Fibroblast of lung (primary cell): ENCODE results near the gene GAGE12J. TPM values are rescaled to one million over a fixed set of nuclear protein-coding genes. Genes with fewer than 3 reads are reported as not detected.
"Not testable (repeated sequence)": the region's sequence is repeated elsewhere in the genome, so short reads cannot be mapped to it uniquely, and the experiment has no call there.

Experiments
- DNase-seq, 2 donors: peaks; one replicate each; pipeline versions ENCODE4 v3.0.0 to v3.0.0-alpha.2; 2010; ENCODE audit warnings: low read depth in 2 of 2
- H2AFZ ChIP-seq: 2 replicates; pipeline ENCODE4 v1.5.1; 2012; ENCODE audit warnings: low read length, control low read depth, inconsistent platforms
- H3K27ac ChIP-seq: 2 replicates; pipeline ENCODE4 v1.5.1; 2011; ENCODE audit warnings: low read length, control low read depth; ENCODE audit not compliant: insufficient read depth
- H3K27me3 ChIP-seq: 2 replicates; pipeline ENCODE4 v1.5.1; 2011; ENCODE audit warnings: mild to moderate bottlenecking, low read length; ENCODE audit not compliant: control insufficient read depth, insufficient read depth
- H3K36me3 ChIP-seq: 2 replicates; pipeline ENCODE4 v1.5.1; 2011; ENCODE audit warnings: low read length; ENCODE audit not compliant: control insufficient read depth, insufficient read depth
- H3K4me1 ChIP-seq: 2 replicates; pipeline ENCODE4 v1.5.1; 2011; ENCODE audit warnings: low read length; ENCODE audit not compliant: control insufficient read depth, insufficient read depth; ENCODE audit errors: extremely low read depth
- H3K4me2 ChIP-seq: 2 replicates; pipeline ENCODE4 v1.5.1; 2011; ENCODE audit warnings: low read length, control low read depth; ENCODE audit not compliant: insufficient read depth; ENCODE audit errors: extremely low read depth
- H3K4me3 ChIP-seq, 4 experiments: fragments of 200-600 bp in 1 of 4; sonication (generic) in 1 of 4; replicated peaks in 1 of 4; 2 replicates each; pipeline ENCODE4 v1.5.1; 2011 to 2016; ENCODE audit warnings: low read length in 4 of 4, low read depth in 3 of 4, mild to moderate bottlenecking in 3 of 4, control low read depth in 2 of 4, inconsistent platforms in 1 of 4, mixed read lengths in 1 of 4; ENCODE audit not compliant: insufficient read depth in 1 of 4; ENCODE audit errors: control extremely low read depth in 1 of 4
- H3K79me2 ChIP-seq: 2 replicates; pipeline ENCODE4 v1.5.1; 2012; ENCODE audit warnings: mild to moderate bottlenecking, low read length, inconsistent platforms; ENCODE audit not compliant: control insufficient read depth, insufficient read depth
- H3K9ac ChIP-seq: 2 replicates; pipeline ENCODE4 v1.5.1; 2011; ENCODE audit warnings: mild to moderate bottlenecking, low read length, control low read depth; ENCODE audit not compliant: insufficient read depth
- H3K9me3 ChIP-seq: 2 replicates; pipeline ENCODE4 v1.5.1; 2012; ENCODE audit warnings: low read depth, low read length; ENCODE audit not compliant: control insufficient read depth, insufficient read depth
- H4K20me1 ChIP-seq: 2 replicates; pipeline ENCODE4 v1.5.1; 2011; ENCODE audit warnings: low read length; ENCODE audit not compliant: control insufficient read depth, insufficient read depth; ENCODE audit errors: extremely low read depth
- CTCF ChIP-seq, 2 donors: IDR thresholded peaks in 1 of 2; conservative IDR thresholded peaks in 1 of 2; 1 replicate in 1 of 2; 2 replicates in 1 of 2; pipeline ENCODE4 v1.5.1; 2011 to 2012; ENCODE audit warnings: low read length in 2 of 2, control low read depth in 1 of 2, inconsistent platforms in 1 of 2, low read depth in 1 of 2, mild to moderate bottlenecking in 1 of 2
- EZH2 ChIP-seq: IDR thresholded peaks from 2 replicates; pipeline ENCODE4 v1.5.1; 2012; ENCODE audit warnings: low read length, control low read depth, mild to moderate bottlenecking; ENCODE audit errors: missing control alignments
- polyA minus RNA-seq: library from RNA; depleted of rRNA, polyadenylated mRNA; stranded (reverse); fragments of >200 nt; gene quantifications from 2 replicates; pipeline ENCODE4 v1.2.3, GENCODE V29; 2011; ENCODE audit warnings: low replicate concordance
- polyA plus RNA-seq, 2 donors: library from polyadenylated mRNA; depleted of rRNA in 1 of 2; stranded (reverse) in 1 of 2; unstranded in 1 of 2; fragments of >200 nt; gene quantifications; 2 replicates each; pipeline ENCODE4 v1.2.1, GENCODE V29; 2011 to 2012; ENCODE audit warnings: missing spikeins in 1 of 2
- total RNA-seq: library from RNA; depleted of rRNA; stranded (reverse); fragments of >200 nt; gene quantifications from 2 replicates; pipeline ENCODE4 v1.2.1, GENCODE V29; 2014

Gene GAGE12J
- total RNA-seq = not detected in 2 replicates
- not detected in 2 replicates for polyA plus RNA-seq
- polyA plus RNA-seq (2012) = not detected in 2 replicates
- polyA minus RNA-seq = not detected in 2 replicates

GRCh38 chrX:49321737-49322136 lies at the start of gene GAGE12J:
GAGE12J (plus strand) TSS chrX:49322037; CDS start chrX:49323194, 1,157 bp downstream.
- not testable (repeated sequence) for H3K4me2 ChIP-seq, H3K27ac ChIP-seq, H3K36me3 ChIP-seq, H3K4me3 ChIP-seq, H3K4me1 ChIP-seq, H3K9me3 ChIP-seq, H3K9ac ChIP-seq, DNase-seq, H3K27me3 ChIP-seq, H3K79me2 ChIP-seq, H2AFZ ChIP-seq, H4K20me1 ChIP-seq

GRCh38 chrX:49272421-49272820 lies 49.4 kb upstream of the GAGE12J start:
- Histone ChIP-seq H3K27ac (no peak overlapping the region), H4K20me1 (no peaks in the 10 kb centered on the region), H2AFZ (no peak overlapping the region), H3K4me3 (no peak overlapping the region), H3K27me3 (no peaks in the 10 kb centered on the region), H3K9ac (no peak overlapping the region), H3K79me2 (peaks cover 14% of the 10 kb centered on the region), H3K36me3 (no peaks in the 10 kb centered on the region), H3K4me1 (no peaks in the 10 kb centered on the region), H3K9me3 (no peaks in the 10 kb centered on the region), H3K4me2 (no peak overlapping the region)
- DNase-seq = no peak
- TF ChIP-seq CTCF (conservative IDR thresholded peaks at IDR 0.05 in 1 of 2, IDR thresholded peaks at IDR 0.05 in 1 of 2; ENCODE audit: low read depth in 1 of 2, low read length in 2 of 2) (no peak), EZH2 (no peak)

- H3K4me1 ChIP-seq = no peaks in the 10 kb centered on the region
- no peak for TF ChIP-seq EZH2
- no peak for TF ChIP-seq CTCF (conservative IDR thresholded peaks at IDR 0.05 in 1 of 2, IDR thresholded peaks at IDR 0.05 in 1 of 2; ENCODE audit: low read depth in 1 of 2, low read length in 2 of 2)
- no peak overlapping the region for H2AFZ ChIP-seq
- no peaks in the 10 kb centered on the region for H3K27me3 ChIP-seq
- no peaks in the 10 kb centered on the region for H3K36me3 ChIP-seq
- no peaks in the 10 kb centered on the region for H4K20me1 ChIP-seq
- no peak overlapping the region for H3K27ac ChIP-seq
- H3K9ac ChIP-seq = no peak overlapping the region
- DNase-seq = no peak
- no peaks in the 10 kb centered on the region for H3K9me3 ChIP-seq
- H3K4me2 ChIP-seq = no peak overlapping the region
- H3K79me2 ChIP-seq = peaks cover 14% of the 10 kb centered on the region
- no peak overlapping the region for H3K4me3 ChIP-seq
These were observed 48.6 kb upstream of the GAGE12J start for GRCh38 chrX:49273181-49273727.
